MM.1S (cell line): Measurements from ENCODE around the gene RNF227.

ENCODE experiments used
- DNase-seq: peaks from one replicate; pipeline ENCODE4 v3.0.0-alpha.2; 2015
- H2AFZ ChIP-seq: fragments of 300-600 bp; sonication (generic); 2 replicates; pipeline ENCODE4 v1.6.0; 2016; ENCODE audit warnings: antibody characterized with exemption, low read length
- H3F3A ChIP-seq: fragments of 300-600 bp; sonication (generic); 2 replicates; pipeline ENCODE4 v1.6.1; 2016; ENCODE audit warnings: mild to moderate bottlenecking, antibody characterized with exemption, low read length, moderate library complexity, mixed read lengths; ENCODE audit not compliant: insufficient read depth
- H3K27ac ChIP-seq: fragments of 300-600 bp; sonication (generic); 2 replicates; pipeline ENCODE4 v1.5.1; 2016; ENCODE audit warnings: mild to moderate bottlenecking, low read length
- H3K27me3 ChIP-seq: fragments of 300-600 bp; sonication (generic); replicated peaks from 2 replicates; pipeline ENCODE4 v1.6.0; 2016; ENCODE audit warnings: low read length; ENCODE audit not compliant: insufficient read depth
- H3K36me3 ChIP-seq: fragments of 300-600 bp; sonication (generic); replicated peaks from 2 replicates; pipeline ENCODE4 v1.6.1; 2016; ENCODE audit warnings: mild to moderate bottlenecking, low read length, mixed read lengths; ENCODE audit not compliant: insufficient read depth
- H3K4me1 ChIP-seq: fragments of 300-600 bp; sonication (generic); 2 replicates; pipeline ENCODE4 v1.6.1; 2016; ENCODE audit warnings: low read length, mixed read lengths
- H3K4me2 ChIP-seq: fragments of 300-600 bp; sonication (generic); 2 replicates; pipeline ENCODE4 v1.6.0; 2016; ENCODE audit warnings: low read depth, low read length
- H3K4me3 ChIP-seq: fragments of 300-600 bp; sonication (generic); 2 replicates; pipeline ENCODE4 v1.5.1; 2016; ENCODE audit warnings: low read length, mixed read lengths
- H3K79me2 ChIP-seq: fragments of 300-600 bp; sonication (generic); 2 replicates; pipeline ENCODE4 v1.6.1; 2016; ENCODE audit warnings: mixed run types, low read length, mixed read lengths
- H3K9ac ChIP-seq: fragments of 300-600 bp; sonication (generic); 2 replicates; pipeline ENCODE4 v1.6.1; 2016; ENCODE audit warnings: low read length, mixed read lengths
- H3K9me2 ChIP-seq: fragments of 300-600 bp; sonication (generic); replicated peaks from 2 replicates; pipeline ENCODE4 v1.6.1; 2016; ENCODE audit warnings: mild to moderate bottlenecking, low read length, mixed read lengths; ENCODE audit not compliant: insufficient read depth
- H3K9me3 ChIP-seq: fragments of 300-600 bp; sonication (generic); replicated peaks from 2 replicates; pipeline ENCODE4 v1.6.1; 2016; ENCODE audit warnings: mild to moderate bottlenecking, low read length, mixed read lengths; ENCODE audit not compliant: insufficient read depth
- H4K20me1 ChIP-seq: fragments of 300-600 bp; sonication (generic); 2 replicates; pipeline ENCODE4 v1.6.1; 2016; ENCODE audit warnings: mild to moderate bottlenecking, low read length, moderate library complexity, mixed read lengths; ENCODE audit not compliant: insufficient read depth
- EZH2 ChIP-seq: fragments of 300-600 bp; sonication (generic); optimal IDR thresholded peaks from 2 replicates; pipeline ENCODE3; 2017; ENCODE audit warnings: low read depth, mild to moderate bottlenecking, antibody characterized with exemption, low read length, mixed read lengths
- EZH2phosphoT487 ChIP-seq: fragments of 300-600 bp; sonication (generic); IDR thresholded peaks from 2 replicates; pipeline ENCODE4 v1.6.1; 2018; ENCODE audit warnings: antibody characterized with exemption, low read length
- TF ChIP-seq, protein P1 (sequence below): fragments of 300-600 bp; sonication (generic); IDR thresholded peaks from 2 replicates; pipeline ENCODE4 v1.5.1; 2016; ENCODE audit warnings: antibody characterized with exemption, low read length, mixed read lengths

RNF227 gene

DNA sequence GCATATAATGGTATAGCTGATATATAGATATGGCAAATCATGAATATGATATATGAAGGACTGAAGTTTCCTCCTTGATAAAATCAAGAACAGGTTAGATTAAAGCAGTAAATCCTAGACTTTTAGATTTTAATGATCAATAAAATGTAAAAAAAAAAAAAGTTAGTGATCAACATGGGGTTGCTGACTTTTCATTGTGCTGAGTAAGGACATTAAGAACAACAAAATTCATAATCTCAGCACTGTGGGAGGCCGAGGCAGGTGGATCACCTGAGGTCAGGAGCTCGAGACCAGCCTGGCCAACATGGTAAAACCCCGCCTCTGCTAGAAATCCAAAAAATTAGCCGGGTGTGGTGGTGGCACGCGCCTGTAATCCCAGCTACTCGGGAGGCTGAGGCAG is 37.9 kb downstream of the RNF227 start:
- no peak overlapping the region for H3K4me3 ChIP-seq
- no peaks in the 10 kb centered on the region for H3K36me3 ChIP-seq
- peaks cover 35% of the 10 kb centered on the region for H3K27me3 ChIP-seq
- no peaks in the 10 kb centered on the region for H3F3A ChIP-seq
- no peaks in the 10 kb centered on the region for H3K4me1 ChIP-seq
- TF ChIP-seq EZH2phosphoT487 (no peak), EZH2 (no peak)
- TF ChIP-seq, protein P1, sequence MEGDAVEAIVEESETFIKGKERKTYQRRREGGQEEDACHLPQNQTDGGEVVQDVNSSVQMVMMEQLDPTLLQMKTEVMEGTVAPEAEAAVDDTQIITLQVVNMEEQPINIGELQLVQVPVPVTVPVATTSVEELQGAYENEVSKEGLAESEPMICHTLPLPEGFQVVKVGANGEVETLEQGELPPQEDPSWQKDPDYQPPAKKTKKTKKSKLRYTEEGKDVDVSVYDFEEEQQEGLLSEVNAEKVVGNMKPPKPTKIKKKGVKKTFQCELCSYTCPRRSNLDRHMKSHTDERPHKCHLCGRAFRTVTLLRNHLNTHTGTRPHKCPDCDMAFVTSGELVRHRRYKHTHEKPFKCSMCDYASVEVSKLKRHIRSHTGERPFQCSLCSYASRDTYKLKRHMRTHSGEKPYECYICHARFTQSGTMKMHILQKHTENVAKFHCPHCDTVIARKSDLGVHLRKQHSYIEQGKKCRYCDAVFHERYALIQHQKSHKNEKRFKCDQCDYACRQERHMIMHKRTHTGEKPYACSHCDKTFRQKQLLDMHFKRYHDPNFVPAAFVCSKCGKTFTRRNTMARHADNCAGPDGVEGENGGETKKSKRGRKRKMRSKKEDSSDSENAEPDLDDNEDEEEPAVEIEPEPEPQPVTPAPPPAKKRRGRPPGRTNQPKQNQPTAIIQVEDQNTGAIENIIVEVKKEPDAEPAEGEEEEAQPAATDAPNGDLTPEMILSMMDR = no peak
- H3K4me2 ChIP-seq = no peak overlapping the region
- H3K9me2 ChIP-seq = no peaks in the 10 kb centered on the region
- H3K79me2 ChIP-seq = no peaks in the 10 kb centered on the region
- no peak overlapping the region for H3K27ac ChIP-seq
- DNase-seq = no peak
- no peaks in the 10 kb centered on the region for H4K20me1 ChIP-seq
- H3K9me3 ChIP-seq = no peaks in the 10 kb centered on the region
- no peak overlapping the region for H2AFZ ChIP-seq
- no peak overlapping the region for H3K9ac ChIP-seq

DNA sequence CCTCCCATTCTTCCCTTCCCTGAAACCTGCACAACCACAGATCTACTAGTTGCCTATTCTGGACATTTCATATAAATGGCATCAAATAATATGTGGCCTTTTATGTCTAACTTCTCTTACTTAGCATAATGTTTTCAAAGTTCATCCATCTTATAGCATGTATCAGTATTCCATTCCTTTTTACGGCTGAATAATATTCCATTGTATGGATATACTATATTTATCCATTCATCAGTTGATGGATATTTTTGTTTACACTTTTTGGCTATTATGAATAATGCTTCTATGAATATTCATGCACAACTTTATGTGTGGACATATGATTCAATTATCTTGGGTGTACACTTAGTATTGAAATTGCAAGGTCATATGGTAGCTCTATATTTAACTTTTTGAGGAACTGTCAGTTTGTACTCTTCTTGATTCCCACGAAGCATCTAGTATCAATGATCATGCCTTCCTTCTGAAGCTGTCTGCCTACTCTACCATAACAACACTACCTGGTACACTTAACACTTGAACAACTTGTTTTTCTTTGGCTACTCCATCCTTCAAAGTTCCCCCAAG is 40.2 kb downstream of the RNF227 start:
- TF ChIP-seq, protein P1 = no peak
- TF ChIP-seq EZH2phosphoT487 = no peak
- TF ChIP-seq EZH2 = no peak
- H3K27me3 ChIP-seq = peaks cover 11% of the 10 kb centered on the region; the same call in 1 of the 2 replicates
- no peaks in the 10 kb centered on the region for H3F3A ChIP-seq
- no peak overlapping the region for H3K9ac ChIP-seq
- DNase-seq = no peak
- no peaks in the 10 kb centered on the region for H3K79me2 ChIP-seq
- no peak overlapping the region for H3K4me3 ChIP-seq
- H3K4me1 ChIP-seq = no peaks in the 10 kb centered on the region
- H3K4me2 ChIP-seq = no peak overlapping the region
- H3K27ac ChIP-seq = no peak overlapping the region
- no peaks in the 10 kb centered on the region for H3K36me3 ChIP-seq
- H2AFZ ChIP-seq = no peak overlapping the region
- H4K20me1 ChIP-seq = no peaks in the 10 kb centered on the region
- no peaks in the 10 kb centered on the region for H3K9me3 ChIP-seq
- H3K9me2 ChIP-seq = no peaks in the 10 kb centered on the region

DNA sequence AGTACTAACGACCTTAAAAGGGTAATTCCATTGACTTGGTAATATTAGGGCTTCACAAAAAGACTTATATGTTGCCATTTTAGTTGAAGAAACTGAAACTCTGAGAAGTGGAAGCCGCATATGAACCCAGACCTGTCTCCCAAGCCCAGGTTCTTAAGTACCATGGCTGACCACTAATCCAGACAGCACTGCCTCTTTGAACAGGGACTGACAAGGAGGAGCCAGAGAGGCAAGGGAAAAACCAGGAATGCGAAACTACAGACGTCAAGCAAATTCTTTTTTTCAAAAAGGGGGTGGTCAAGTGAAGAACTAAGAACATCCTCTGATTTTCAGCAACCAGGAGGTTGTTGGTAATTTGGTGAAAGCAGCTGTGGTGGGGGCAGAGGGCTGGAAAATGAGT is 43.0 kb downstream of the RNF227 start:
- no peak overlapping the region for H3K9ac ChIP-seq
- H3F3A ChIP-seq = no peaks in the 10 kb centered on the region
- H3K4me3 ChIP-seq = no peak overlapping the region
- H2AFZ ChIP-seq = no peak overlapping the region
- H3K27me3 ChIP-seq = no peaks in the 10 kb centered on the region
- no peak overlapping the region for H3K27ac ChIP-seq
- H4K20me1 ChIP-seq = no peaks in the 10 kb centered on the region
- no peaks in the 10 kb centered on the region for H3K9me3 ChIP-seq
- H3K4me1 ChIP-seq = no peaks in the 10 kb centered on the region
- no peaks in the 10 kb centered on the region for H3K79me2 ChIP-seq
- H3K9me2 ChIP-seq = no peaks in the 10 kb centered on the region
- H3K4me2 ChIP-seq = peak overlapping the region; percentile 31
- DNase-seq = no peak
- no peaks in the 10 kb centered on the region for H3K36me3 ChIP-seq
- TF ChIP-seq, protein P1 = no peak
- TF ChIP-seq EZH2 = no peak
- no peak for TF ChIP-seq EZH2phosphoT487
